BJ (cell line): ENCODE data around the gene ARID5B. TPM values are rescaled to one million over a fixed set of nuclear protein-coding genes. Genes with fewer than 3 reads are reported as not detected.

ENCODE experiments used
- CTCF ChIA-PET: fragments of 350-600 bp; formaldehyde crosslinking; extraction: SDS; loops from one replicate; lab custom pipeline; 2021; ENCODE audit warnings: antibody characterized with exemption, inconsistent platforms; lab: Yijun Ruan, JAX
- POLR2A ChIA-PET: fragments of 300-600 bp; sonication (Branson Sonifier 250); formaldehyde crosslinking; extraction: SDS; loops from one replicate; lab custom pipeline; 2021; ENCODE audit warnings: antibody characterized with exemption; lab: Charles Lee
- DNase-seq: peaks from one replicate; pipeline ENCODE4 v3.0.0-alpha.2; 2011; ENCODE audit warnings: low read depth
- H3K27me3 ChIP-seq: 2 replicates; pipeline ENCODE4 v1.6.0; 2011; ENCODE audit warnings: low read length; ENCODE audit not compliant: control insufficient read depth, insufficient read depth
- H3K36me3 ChIP-seq: 2 replicates; pipeline ENCODE4 v1.5.1; 2011; ENCODE audit warnings: low read length; ENCODE audit not compliant: control insufficient read depth, insufficient read depth
- H3K4me3 ChIP-seq: 2 replicates; pipeline ENCODE4 v1.5.1; 2011; ENCODE audit warnings: low read depth, mild to moderate bottlenecking, control low read depth, low read length
- CTCF ChIP-seq: IDR thresholded peaks from 2 replicates; pipeline ENCODE4 v1.5.1; 2011; ENCODE audit warnings: low read depth, mild to moderate bottlenecking, control low read depth, inconsistent platforms, low read length, moderate library complexity; ENCODE audit not compliant: insufficient read depth
- polyA plus RNA-seq: library from polyadenylated mRNA; depleted of rRNA; stranded (reverse); fragments of >200 nt; gene quantifications from 2 replicates; pipeline ENCODE4 v1.2.3, GENCODE V29; 2011

The ARID5B gene
- polyA plus RNA-seq, 1 experiment, result 73.8 TPM

GRCh38 chr10:61890881-61891409 is 10.6 kb upstream of the ARID5B start:
- TF ChIP-seq CTCF, result no peak
- POLR2A ChIA-PET, result no interaction called here
- Histone ChIP-seq H3K27me3 (no peaks in the 10 kb centered on the region), H3K36me3 (no peaks in the 10 kb centered on the region), H3K4me3 (no peak overlapping the region)
- CTCF ChIA-PET, result interaction anchor here (0.6 to 2.0 kb wide), 3 partner anchors 9 to 616 kb away, joined by 3 to 6 read pairs (median 3); no protein-coding TSS in a partner anchor
- no peak for DNase-seq

- TF ChIP-seq CTCF, result no peak
- no peak for DNase-seq
- ChIA-PET CTCF (interaction anchor here (0.9 kb wide), 2 partner anchors 59 to 75 kb away, joined by 3 read pairs; no protein-coding TSS in a partner anchor), POLR2A (no interaction called here)
- Histone ChIP-seq H3K4me3 (no peak overlapping the region), H3K27me3 (no peaks in the 10 kb centered on the region), H3K36me3 (no peaks in the 10 kb centered on the region)
Measured at GRCh38 chr10:61891906-61892585, 9.5 kb upstream of the ARID5B start.

GRCh38 chr10:61892961-61893360 is 8.5 kb upstream of the ARID5B start:
- no peak for DNase-seq
- POLR2A ChIA-PET, result no interaction called here
- CTCF ChIA-PET, result interaction anchor here (1.6 kb wide), 1 partner anchor 11 kb away, joined by 6 read pairs; no protein-coding TSS in a partner anchor
- Histone ChIP-seq H3K4me3 (no peak overlapping the region), H3K36me3 (no peaks in the 10 kb centered on the region), H3K27me3 (no peaks in the 10 kb centered on the region)
- TF ChIP-seq CTCF, result no peak

GRCh38 chr10:61894133-61894532 is 7.4 kb upstream of the ARID5B start:
- no peaks in the 10 kb centered on the region for H3K27me3 ChIP-seq
- H3K4me3 ChIP-seq, result no peak overlapping the region
- POLR2A ChIA-PET, result interaction anchor here (0.6 kb wide), 1 partner anchor 8 kb away, joined by 3 read pairs; no protein-coding TSS in a partner anchor
- no peak for DNase-seq
- no peak for TF ChIP-seq CTCF
- no peaks in the 10 kb centered on the region for H3K36me3 ChIP-seq
- CTCF ChIA-PET, result interaction anchor here (1.6 kb wide), 1 partner anchor 12 kb away, joined by 6 read pairs; no protein-coding TSS in a partner anchor

- TF ChIP-seq CTCF, result no peak
- ChIA-PET POLR2A (no interaction called here), CTCF (interaction anchor here (0.7 to 3.7 kb wide), 9 partner anchors 17 to 144 kb away, joined by 3 to 10 read pairs (median 4); no protein-coding TSS in a partner anchor)
- no peaks in the 10 kb centered on the region for H3K27me3 ChIP-seq
- no peak for DNase-seq
- H3K4me3 ChIP-seq, result no peak overlapping the region
- no peaks in the 10 kb centered on the region for H3K36me3 ChIP-seq
Measured at GRCh38 chr10:61895898-61896600, 5.5 kb upstream of the ARID5B start.
